IMR-90 (cell line): ENCODE results near the gene DEAF1. TPM values are rescaled to one million over a fixed set of nuclear protein-coding genes. Genes with fewer than 3 reads are reported as not detected.

Source experiments
- ATAC-seq: fragments of 200-7000 bp; cut with Tn5 transposase; 2 replicates; pipeline ENCODE4 v1.9.1; 2020; ENCODE audit warnings: low read depth, mild to moderate bottlenecking, moderate library complexity
- BruUV-seq: library from RNA; stranded (reverse); fragments of 400-500 nt; replicated peaks from 2 replicates; lab custom pipeline; 2021; lab: Mats Ljungman, UMichigan
- CTCF ChIA-PET: fragments of 300-600 bp; formaldehyde crosslinking; extraction: SDS; loops from one replicate; lab custom pipeline; 2021; ENCODE audit warnings: antibody characterized with exemption; lab: Yijun Ruan, JAX
- POLR2A ChIA-PET: fragments of 300-600 bp; sonication (Branson Sonifier 250); formaldehyde crosslinking; loops from one replicate; lab custom pipeline; 2022; ENCODE audit warnings: antibody characterized with exemption; ENCODE audit not compliant: unreplicated experiment; lab: Charles Lee
- DNase-seq: peaks from one replicate; pipeline ENCODE4 v3.0.0; 2013
- H2AFZ ChIP-seq: replicated peaks from 2 replicates; pipeline ENCODE3; 2013; ENCODE audit warnings: low read length, mild to moderate bottlenecking; ENCODE audit not compliant: poor library complexity
- H2AK5ac ChIP-seq: 2 replicates; pipeline ENCODE4 v1.6.1; 2013; ENCODE audit warnings: low read depth, low read length, inconsistent platforms
- H2AK9ac ChIP-seq: replicated peaks from 2 replicates; pipeline ENCODE3; 2013; ENCODE audit warnings: mild to moderate bottlenecking, low read depth, low read length, moderate library complexity; ENCODE audit not compliant: poor library complexity
- H2BK120ac ChIP-seq: 2 replicates; pipeline ENCODE4 v1.6.1; 2013; ENCODE audit warnings: low read depth, low read length, inconsistent platforms
- H2BK15ac ChIP-seq: 3 replicates; pipeline ENCODE4 v1.6.1; 2013; ENCODE audit warnings: low read depth, low read length, inconsistent platforms
- H2BK20ac ChIP-seq: 2 replicates; pipeline ENCODE4 v1.6.1; 2013; ENCODE audit warnings: low read depth, mild to moderate bottlenecking, inconsistent platforms, low read length, moderate library complexity
- H2BK5ac ChIP-seq: 2 replicates; pipeline ENCODE4 v1.6.1; 2013; ENCODE audit warnings: mild to moderate bottlenecking, low read depth, low read length, inconsistent platforms; ENCODE audit not compliant: poor library complexity, severe bottlenecking
- H3K14ac ChIP-seq: replicated peaks from 2 replicates; pipeline ENCODE4 v1.6.1; 2013; ENCODE audit warnings: low read depth, low read length, inconsistent platforms
- H3K18ac ChIP-seq: 2 replicates; pipeline ENCODE4 v1.6.1; 2013; ENCODE audit warnings: low read depth, low read length, control low read depth
- H3K23ac ChIP-seq: 2 replicates; pipeline ENCODE4 v1.6.1; 2013; ENCODE audit warnings: low read depth, low read length, inconsistent platforms
- H3K27ac ChIP-seq: 2 replicates; pipeline ENCODE4 v1.5.1; 2013; ENCODE audit warnings: mild to moderate bottlenecking, control low read depth, low read length; ENCODE audit not compliant: insufficient read depth
- H3K27me3 ChIP-seq: 2 replicates; pipeline ENCODE4 v1.6.1; 2013; ENCODE audit warnings: low read length; ENCODE audit not compliant: control insufficient read depth, insufficient read depth
- H3K36me3 ChIP-seq: 2 replicates; pipeline ENCODE4 v1.6.1; 2013; ENCODE audit warnings: low read length, mixed read lengths; ENCODE audit not compliant: control insufficient read depth, insufficient read depth
- H3K4ac ChIP-seq: 2 replicates; pipeline ENCODE4 v1.6.1; 2013; ENCODE audit warnings: low read depth, low read length, inconsistent platforms
- H3K4me1 ChIP-seq: 2 replicates; pipeline ENCODE4 v1.6.1; 2013; ENCODE audit warnings: low read length, mixed read lengths; ENCODE audit not compliant: control insufficient read depth, insufficient read depth
- H3K4me2 ChIP-seq: 2 replicates; pipeline ENCODE4 v1.6.1; 2013; ENCODE audit warnings: low read depth, mild to moderate bottlenecking, control low read depth, low read length, moderate library complexity
- H3K4me3 ChIP-seq: 2 replicates; pipeline ENCODE4 v1.5.1; 2013; ENCODE audit warnings: low read depth, mild to moderate bottlenecking, control low read depth, low read length, moderate library complexity; ENCODE audit not compliant: insufficient read depth
- H3K56ac ChIP-seq: 2 replicates; pipeline ENCODE4 v1.6.1; 2013; ENCODE audit warnings: low read length, inconsistent platforms; ENCODE audit not compliant: insufficient read depth; ENCODE audit errors: extremely low read depth
- H3K79me1 ChIP-seq, 2 experiments: 2 replicates each; pipeline ENCODE4 v1.6.1; 2013; ENCODE audit warnings: low read length in 2 of 2, inconsistent platforms in 1 of 2, low read depth in 1 of 2
- H3K9ac ChIP-seq: 2 replicates; pipeline ENCODE4 v1.6.1; 2013; ENCODE audit warnings: low read depth, low read length, control low read depth
- H3K9me1 ChIP-seq: 2 replicates; pipeline ENCODE4 v1.6.1; 2013; ENCODE audit warnings: low read length, inconsistent platforms; ENCODE audit not compliant: insufficient read depth
- H3K9me3 ChIP-seq: 2 replicates; pipeline ENCODE4 v1.6.1; 2013; ENCODE audit warnings: low read length; ENCODE audit not compliant: control insufficient read depth, insufficient read depth
- H4K20me1 ChIP-seq: 2 replicates; pipeline ENCODE4 v1.6.1; 2013; ENCODE audit warnings: low read length, inconsistent platforms; ENCODE audit not compliant: insufficient read depth
- H4K5ac ChIP-seq: 2 replicates; pipeline ENCODE4 v1.6.1; 2013; ENCODE audit warnings: mild to moderate bottlenecking, low read depth, low read length, control low read depth
- H4K8ac ChIP-seq, 2 experiments: 2 replicates each; pipeline ENCODE4 v1.6.1; 2013; ENCODE audit warnings: low read depth in 2 of 2, low read length in 2 of 2, control low read depth in 1 of 2, inconsistent platforms in 1 of 2
- H4K91ac ChIP-seq: 2 replicates; pipeline ENCODE4 v1.6.1; 2013; ENCODE audit warnings: low read depth, low read length, inconsistent platforms; ENCODE audit not compliant: insufficient read depth
- BHLHE40 ChIP-seq: fragments of 150-350 bp; IDR thresholded peaks from 2 replicates; pipeline ENCODE4 v1.6.1; 2016; ENCODE audit warnings: mild to moderate bottlenecking, low read depth, low read length
- CHD1 ChIP-seq: IDR thresholded peaks from 2 replicates; pipeline ENCODE4 v1.6.1; 2012; ENCODE audit warnings: low read depth, low read length, improper control_type of control experiment
- CTCF ChIP-seq: conservative IDR thresholded peaks from 2 replicates; pipeline ENCODE4 v1.5.1; 2012; ENCODE audit warnings: mild to moderate bottlenecking, low read depth, low read length, improper control_type of control experiment
- FOS ChIP-seq: fragments of 150-350 bp; IDR thresholded peaks from 2 replicates; pipeline ENCODE4 v1.6.1; 2016; ENCODE audit warnings: low read depth, low read length
- NFE2L2 ChIP-seq: fragments of 150-350 bp; IDR thresholded peaks from 2 replicates; pipeline ENCODE4 v1.6.1; 2016; ENCODE audit warnings: low read depth, mild to moderate bottlenecking, low read length
- RAD21 ChIP-seq: IDR thresholded peaks from 2 replicates; pipeline ENCODE4 v1.6.1; 2012; ENCODE audit warnings: low read length, improper control_type of control experiment
- RFX5 ChIP-seq: IDR thresholded peaks from 2 replicates; pipeline ENCODE4 v1.8.0; 2012; ENCODE audit warnings: low read depth, mild to moderate bottlenecking, low read length, moderate library complexity
- SMC3 ChIP-seq: fragments of 150-350 bp; IDR thresholded peaks from 2 replicates; pipeline ENCODE4 v1.6.1; 2016; ENCODE audit warnings: low read depth, mild to moderate bottlenecking, antibody characterized with exemption, low read length, moderate library complexity
- WGBS, 2 experiments: methylation state at CpG; one replicate each; pipeline versions ENCODE4 v1.1.5 to v1.1.7; 2013; ENCODE audit warnings: missing lambda C conversion rate in 2 of 2; ENCODE audit not compliant: insufficient read length in 1 of 2; ENCODE audit errors: extremely low coverage in 2 of 2; 5-methylcytosine and 5-hydroxymethylcytosine counted together
- dilution Hi-C: fragments of 300-500 bp; cut with HindIII; formaldehyde crosslinking; loops from one replicate; pipeline ENCODE4 v1.14.3; 2018; ENCODE audit warnings: low sequenced_read_pairs; ENCODE audit not compliant: unreplicated experiment
- in situ Hi-C: fragments of 300-500 bp; cut with MboI; formaldehyde crosslinking; loops from 3 replicates; pipeline ENCODE4 v1.14.3; 2019; ENCODE audit warnings: low sequenced_read_pairs, inconsistent platforms, mixed read lengths
- intact Hi-C: fragments of 100-400 bp; cut with micrococcal nuclease; formaldehyde crosslinking; loops from 2 replicates; pipeline ENCODE4 v1.10.0; 2022
- polyA plus RNA-seq, 3 experiments: library from polyadenylated mRNA; depleted of rRNA; stranded (reverse); fragments of >200 nt; gene quantifications; 2 replicates each; pipeline ENCODE4 v1.2.3, GENCODE V29; 2012; ENCODE audit warnings: low replicate concordance in 1 of 3
- total RNA-seq: library from RNA; depleted of rRNA; stranded (reverse); fragments of >200 nt; gene quantifications from 2 replicates; pipeline ENCODE4 v1.2.3, GENCODE V29; 2012

The DEAF1 gene
- total and polyA plus RNA-seq, 2 of the 4 experiments (the other 2 are of a cell fraction), result 22.9 to 31.6 TPM

GRCh38 chr11:723120-723883 is 28.3 kb upstream of the DEAF1 start:
- H2BK20ac ChIP-seq, result no peak overlapping the region
- TF ChIP-seq FOS (no peak), RFX5 (no peak), SMC3 (peak; percentile 71), NFE2L2 (no peak), RAD21 (peak; percentile 77), CHD1 (no peak), CTCF (peak; percentile 80), BHLHE40 (no peak)
- H3K4me3 ChIP-seq, result no peak overlapping the region
- H3K36me3 ChIP-seq, result no peaks in the 10 kb centered on the region
- no peaks in the 10 kb centered on the region for H4K20me1 ChIP-seq
- no peak overlapping the region for H4K91ac ChIP-seq
- H3K79me1 ChIP-seq, result no peaks in the 10 kb centered on the region
- H4K5ac ChIP-seq, result no peak overlapping the region
- peak; percentile 68 for DNase-seq
- peaks cover 9% of the 10 kb centered on the region; the same call in 1 of the 2 replicates for H3K27me3 ChIP-seq
- H3K9me1 ChIP-seq, result no peaks in the 10 kb centered on the region
- ATAC-seq, result peak; percentile 28
- H3K23ac ChIP-seq, result no peak overlapping the region
- dilution Hi-C loops (no loop called here), intact Hi-C loops (loop anchor here (1.0 to 10.0 kb wide), 3 partner anchors 28 to 169 kb away; partner anchors contain the start of genes DEAF1 and TMEM80), in situ Hi-C loops (no loop called here)
- no peak overlapping the region for H2BK120ac ChIP-seq
- 48% methylated on average over 3 of the region's 8 CpGs; no CpG with 5 or more reads in 1 of the 2 experiments for WGBS, 2 experiments
- no TSS peak for BruUV-seq
- ChIA-PET POLR2A (no interaction called here), CTCF (no interaction called here)
- no peak overlapping the region for H2BK5ac ChIP-seq
- H3K4ac ChIP-seq, result no peak overlapping the region
- H3K14ac ChIP-seq, result no peak overlapping the region
- no peak overlapping the region for H2AK5ac ChIP-seq
- H3K18ac ChIP-seq, result no peak overlapping the region
- no peak overlapping the region for H2AFZ ChIP-seq
- no peak overlapping the region for H2BK15ac ChIP-seq
- H3K56ac ChIP-seq, result no peak overlapping the region
- H3K4me2 ChIP-seq, result no peak overlapping the region; the same call in 1 of the 2 replicates
- peak overlapping the region; percentile 48 for H2AK9ac ChIP-seq
- H4K8ac ChIP-seq, result no peak overlapping the region
- H3K4me1 ChIP-seq, result peaks cover 4% of the 10 kb centered on the region
- H3K9ac ChIP-seq, result no peak overlapping the region
- H3K27ac ChIP-seq, result no peak overlapping the region
- H3K9me3 ChIP-seq, result no peaks in the 10 kb centered on the region
